Endothelial cell of umbilical vein (primary cell): ENCODE results near the gene FTO.

Experiments
- CTCF ChIP-seq, 2 donors: IDR thresholded peaks; 1 replicate in 1 of 2; 2 replicates in 1 of 2; pipeline ENCODE4 v1.5.1; 2011; ENCODE audit warnings: low read length in 2 of 2, mild to moderate bottlenecking in 2 of 2, moderate library complexity in 2 of 2, control low read depth in 1 of 2, inconsistent platforms in 1 of 2, low read depth in 1 of 2; ENCODE audit not compliant: insufficient read depth in 1 of 2; ENCODE audit errors: extremely low read depth in 1 of 2
- EZH2 ChIP-seq: IDR thresholded peaks from 2 replicates; pipeline ENCODE4 v1.6.1; 2012; ENCODE audit warnings: borderline replicate concordance, low read depth, mild to moderate bottlenecking, moderate library complexity, low read length, inconsistent platforms; ENCODE audit not compliant: severe bottlenecking
- FOS ChIP-seq: IDR thresholded peaks from 2 replicates; pipeline ENCODE4 v1.6.1; 2011; ENCODE audit warnings: mild to moderate bottlenecking, low read length, moderate library complexity, borderline replicate concordance; ENCODE audit not compliant: insufficient read depth
- JUN ChIP-seq: IDR thresholded peaks from 2 replicates; pipeline ENCODE4 v1.6.1; 2011; ENCODE audit warnings: borderline replicate concordance, low read depth; ENCODE audit not compliant: insufficient read length, insufficient read depth
- MAX ChIP-seq: IDR thresholded peaks from 2 replicates; pipeline ENCODE4 v1.6.1; 2011; ENCODE audit not compliant: insufficient read depth, insufficient read length
- POLR2A ChIP-seq: IDR thresholded peaks from 2 replicates; pipeline ENCODE4 v1.6.1; 2012; ENCODE audit warnings: low read depth, mild to moderate bottlenecking, control low read depth, low read length
- POLR2AphosphoS5 ChIP-seq: IDR thresholded peaks from 2 replicates; pipeline ENCODE4 v1.6.1; 2012; ENCODE audit warnings: low read depth, mild to moderate bottlenecking, control low read depth, low read length, moderate library complexity; ENCODE audit not compliant: insufficient read depth

DNA sequence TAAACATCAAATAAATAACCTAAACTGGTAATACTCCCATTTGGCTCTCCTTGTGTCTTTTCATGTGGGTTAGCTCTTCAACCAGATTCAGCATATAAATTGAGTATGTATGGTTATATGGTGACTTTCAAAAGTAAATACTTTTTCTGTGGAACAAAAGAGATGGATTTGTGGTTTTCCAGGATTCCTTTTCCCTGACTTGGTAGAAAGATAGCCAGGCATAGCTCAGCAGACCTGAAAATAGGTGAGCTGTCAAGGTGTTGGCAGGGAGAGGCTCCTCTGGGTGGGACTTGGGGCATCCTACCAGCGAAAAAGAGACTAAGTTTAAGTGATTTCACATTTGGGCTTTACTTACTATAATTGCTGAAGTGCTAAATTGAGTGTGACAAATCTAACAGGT lies 80.3 kb downstream of the FTO start:
- TF ChIP-seq CTCF (IDR thresholded peaks at IDR 0.05; ENCODE audit: extremely low read depth in 1 of 2, insufficient read depth in 1 of 2, low read depth in 1 of 2, low read length in 2 of 2) (no peak), EZH2 (no peak), POLR2AphosphoS5 (no peak), POLR2A (no peak), MAX (no peak), FOS (no peak), JUN (no peak)
